ENCODE measurements around the gene GP1BB.
"Not testable (repeated sequence)": the region's sequence is repeated elsewhere in the genome, so short reads cannot be mapped to it uniquely, and the experiment has no call there.

Gene GP1BB

DNA sequence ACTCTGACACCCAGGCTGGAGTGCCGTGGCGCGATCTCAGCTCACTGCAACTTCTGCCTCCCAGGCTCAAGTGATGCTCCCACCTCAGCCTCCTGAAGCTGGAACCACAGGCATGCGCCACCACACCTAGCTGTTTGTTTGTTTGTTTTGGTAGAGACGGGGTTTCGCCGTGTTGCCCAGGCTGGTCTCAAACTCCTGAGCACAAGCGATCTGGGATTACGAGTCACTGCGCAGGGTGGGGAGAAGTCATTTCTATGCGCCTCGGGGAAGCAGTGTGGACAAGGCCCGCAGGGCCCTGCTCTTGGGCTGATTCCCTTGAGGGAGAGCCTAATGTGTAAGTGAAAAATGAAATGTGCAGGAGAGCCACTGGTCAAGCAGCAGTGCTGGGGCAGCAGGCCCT lies 28.6 kb upstream of the GP1BB start:
- Histone ChIP-seq H3K18ac (ENCODE audit: low read length) (peak overlapping the region; percentile 19), H3K4me2 (ENCODE audit: insufficient read depth, low read length, poor library complexity, severe bottlenecking) (no peak overlapping the region), H2BK12ac (ENCODE audit: low read length) (no peak overlapping the region), H2BK120ac (ENCODE audit: low read depth, low read length) (no peak overlapping the region), H3K27me3 (ENCODE audit: control insufficient read depth in 3 of 3, insufficient read depth in 3 of 3, low read depth in 1 of 3, low read length in 3 of 3) (peaks cover 0 to 22% (median 0%) of the 10 kb centered on the region in 3 experiments), H4K8ac (ENCODE audit: low read depth, low read length) (no peak overlapping the region), H3K9me3 (replicated peaks in 1 of 2; ENCODE audit: control insufficient read depth in 2 of 2, insufficient read depth in 1 of 2, low read depth in 1 of 2, low read length in 2 of 2) (peaks cover 0 to 4% of the 10 kb centered on the region in 2 donors), H3K23ac (ENCODE audit: low read depth, low read length, poor library complexity) (no peak overlapping the region), H3K14ac (ENCODE audit: low read length) (no peak overlapping the region), H2BK5ac (ENCODE audit: low read length) (no peak overlapping the region), H3K4ac (ENCODE audit: low read length) (no peak overlapping the region), H2AFZ (ENCODE audit: low read length) (no peak overlapping the region), H2AK5ac (ENCODE audit: low read depth, low read length) (no peak overlapping the region), H3K27ac (replicated peaks; ENCODE audit: low read length) (no peak overlapping the region), H3K4me1 (ENCODE audit: control insufficient read depth in 2 of 2, insufficient read depth in 1 of 2, low read depth in 1 of 2, low read length in 2 of 2) (peaks cover 0 to 8% of the 10 kb centered on the region in 2 donors), H3K79me1 (ENCODE audit: low read depth, low read length) (no peaks in the 10 kb centered on the region), H3K9ac (ENCODE audit: low read depth, low read length, poor library complexity) (no peak overlapping the region), H3K36me3 (replicated peaks in 1 of 2; ENCODE audit: control insufficient read depth in 2 of 2, insufficient read depth in 2 of 2, low read length in 2 of 2) (no peaks in the 10 kb centered on the region), H4K91ac (ENCODE audit: low read depth, low read length, poor library complexity) (no peak overlapping the region), H3K4me3 (ENCODE audit: low read length in 2 of 2) (no peak overlapping the region), H2BK15ac (ENCODE audit: low read length) (no peak overlapping the region)
- no peak for DNase-seq (ENCODE audit: low spot score)
- WGBS, 2 donors (ENCODE audit: extremely low coverage in 2 of 2, insufficient read length in 2 of 2, insufficient replicate concordance in 1 of 2): no CpG with 5 or more reads among the region's 13 CpGs

DNA sequence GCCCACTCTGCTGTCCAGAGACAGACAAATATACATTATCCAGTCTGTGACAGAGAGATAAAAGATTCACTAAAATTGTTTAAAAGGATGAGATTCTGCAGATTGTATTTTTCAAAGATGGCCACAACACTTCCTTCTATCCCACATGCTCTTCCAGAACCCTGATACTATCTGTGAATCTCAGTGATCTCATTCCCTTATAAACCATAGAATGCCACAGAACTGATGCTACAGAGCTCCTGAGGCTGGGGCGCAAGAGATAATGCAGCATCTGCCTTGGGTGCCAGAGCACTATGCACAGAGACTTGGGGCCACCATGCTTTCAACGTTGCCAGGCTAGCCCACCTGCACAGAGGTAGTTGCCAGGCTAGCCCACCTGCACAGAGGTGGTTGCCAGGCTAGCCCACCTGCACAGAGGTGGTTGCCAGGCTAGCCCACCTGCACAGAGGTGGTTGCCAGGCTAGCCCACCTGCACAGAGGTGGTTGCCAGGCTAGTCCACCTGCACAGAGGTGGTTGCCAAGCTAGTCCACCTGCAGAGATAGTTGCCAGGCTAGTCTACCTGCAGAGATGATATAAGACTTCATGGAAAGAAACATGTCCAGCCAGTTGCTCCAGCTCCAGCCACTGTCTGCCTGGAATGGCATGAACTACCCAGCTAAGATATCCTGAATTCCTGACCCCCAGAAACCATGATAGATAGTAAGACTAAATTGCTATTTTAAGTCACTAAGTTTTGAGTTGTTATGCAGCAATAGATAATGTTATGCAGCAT lies 26.6 kb upstream of the GP1BB start:
- Histone ChIP-seq H3K9ac (ENCODE audit: low read depth, low read length, poor library complexity) (no peak overlapping the region), H3K79me1 (ENCODE audit: low read depth, low read length) (no peaks in the 10 kb centered on the region), H4K91ac (ENCODE audit: low read depth, low read length, poor library complexity) (no peak overlapping the region), H3K23ac (ENCODE audit: low read depth, low read length, poor library complexity) (no peak overlapping the region), H2BK12ac (ENCODE audit: low read length) (no peak overlapping the region), H2BK120ac (ENCODE audit: low read depth, low read length) (no peak overlapping the region), H4K8ac (ENCODE audit: low read depth, low read length) (peak overlapping the region; percentile 56), H3K4me1 (ENCODE audit: control insufficient read depth in 2 of 2, insufficient read depth in 1 of 2, low read depth in 1 of 2, low read length in 2 of 2) (peaks cover 0 to 3% of the 10 kb centered on the region in 2 donors), H3K4me2 (ENCODE audit: insufficient read depth, low read length, poor library complexity, severe bottlenecking) (no peak overlapping the region), H3K9me3 (replicated peaks in 1 of 2; ENCODE audit: control insufficient read depth in 2 of 2, insufficient read depth in 1 of 2, low read depth in 1 of 2, low read length in 2 of 2) (peaks cover 0 to 4% of the 10 kb centered on the region in 2 donors), H3K4me3 (ENCODE audit: low read length in 2 of 2) (no peak overlapping the region), H3K14ac (ENCODE audit: low read length) (peak overlapping the region; percentile 91), H3K27me3 (ENCODE audit: control insufficient read depth in 3 of 3, insufficient read depth in 3 of 3, low read depth in 1 of 3, low read length in 3 of 3) (peaks cover 0 to 9% (median 0%) of the 10 kb centered on the region in 3 experiments), H2AFZ (ENCODE audit: low read length) (no peak overlapping the region), H3K4ac (ENCODE audit: low read length) (no peak overlapping the region), H3K27ac (replicated peaks; ENCODE audit: low read length) (no peak overlapping the region), H2AK5ac (ENCODE audit: low read depth, low read length) (no peak overlapping the region), H2BK5ac (ENCODE audit: low read length) (no peak overlapping the region), H3K36me3 (replicated peaks in 1 of 2; ENCODE audit: control insufficient read depth in 2 of 2, insufficient read depth in 2 of 2, low read length in 2 of 2) (no peaks in the 10 kb centered on the region), H3K18ac (ENCODE audit: low read length) (no peak overlapping the region), H2BK15ac (ENCODE audit: low read length) (no peak overlapping the region)
- no CpG with 5 or more reads among the region's 2 CpGs for WGBS, 2 donors (ENCODE audit: extremely low coverage in 2 of 2, insufficient read length in 2 of 2, insufficient replicate concordance in 1 of 2)
- DNase-seq (ENCODE audit: low spot score): no peak

DNA sequence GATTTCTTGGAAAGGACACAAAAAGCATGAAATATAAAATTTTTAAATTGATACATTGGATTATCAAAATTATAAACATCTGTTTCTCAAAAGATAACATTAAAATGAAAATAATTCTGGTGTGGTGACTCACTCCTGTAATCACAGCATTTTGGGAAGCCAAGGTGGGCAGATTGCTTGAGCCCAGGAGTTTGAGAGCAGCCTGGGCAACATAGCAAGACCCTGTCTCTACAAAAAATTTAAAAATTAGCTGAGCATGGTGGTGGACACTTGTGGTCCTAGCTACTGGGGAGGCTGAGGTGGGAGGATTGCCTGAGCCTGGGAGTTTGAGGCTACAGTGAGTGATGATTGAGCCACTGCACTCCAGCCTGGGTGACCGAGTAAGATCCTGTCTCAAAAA lies 25.5 kb upstream of the GP1BB start:
- H2BK15ac ChIP-seq (ENCODE audit: low read length); H2AK5ac ChIP-seq (ENCODE audit: low read depth, low read length); H3K4me3 ChIP-seq (ENCODE audit: low read length in 2 of 2); H2AFZ ChIP-seq (ENCODE audit: low read length); H3K18ac ChIP-seq (ENCODE audit: low read length); H4K8ac ChIP-seq (ENCODE audit: low read depth, low read length); H2BK120ac ChIP-seq (ENCODE audit: low read depth, low read length); H2BK12ac ChIP-seq (ENCODE audit: low read length); H3K27ac ChIP-seq (replicated peaks; ENCODE audit: low read length); H3K36me3 ChIP-seq (replicated peaks in 1 of 2; ENCODE audit: control insufficient read depth in 2 of 2, insufficient read depth in 2 of 2, low read length in 2 of 2); H3K9me3 ChIP-seq (replicated peaks in 1 of 2; ENCODE audit: control insufficient read depth in 2 of 2, insufficient read depth in 1 of 2, low read depth in 1 of 2, low read length in 2 of 2); H3K79me1 ChIP-seq (ENCODE audit: low read depth, low read length); H2BK5ac ChIP-seq (ENCODE audit: low read length); H3K4me1 ChIP-seq (ENCODE audit: control insufficient read depth in 2 of 2, insufficient read depth in 1 of 2, low read depth in 1 of 2, low read length in 2 of 2); DNase-seq (ENCODE audit: low spot score); H3K4ac ChIP-seq (ENCODE audit: low read length); H3K23ac ChIP-seq (ENCODE audit: low read depth, low read length, poor library complexity); H4K91ac ChIP-seq (ENCODE audit: low read depth, low read length, poor library complexity); H3K4me2 ChIP-seq (ENCODE audit: insufficient read depth, low read length, poor library complexity, severe bottlenecking); H3K9ac ChIP-seq (ENCODE audit: low read depth, low read length, poor library complexity); H3K14ac ChIP-seq (ENCODE audit: low read length); H3K27me3 ChIP-seq (ENCODE audit: control insufficient read depth in 3 of 3, insufficient read depth in 3 of 3, low read depth in 1 of 3, low read length in 3 of 3): not testable (repeated sequence)
- no CpG with 5 or more reads among the region's 1 CpG for WGBS, 2 donors (ENCODE audit: extremely low coverage in 2 of 2, insufficient read length in 2 of 2, insufficient replicate concordance in 1 of 2)

DNA sequence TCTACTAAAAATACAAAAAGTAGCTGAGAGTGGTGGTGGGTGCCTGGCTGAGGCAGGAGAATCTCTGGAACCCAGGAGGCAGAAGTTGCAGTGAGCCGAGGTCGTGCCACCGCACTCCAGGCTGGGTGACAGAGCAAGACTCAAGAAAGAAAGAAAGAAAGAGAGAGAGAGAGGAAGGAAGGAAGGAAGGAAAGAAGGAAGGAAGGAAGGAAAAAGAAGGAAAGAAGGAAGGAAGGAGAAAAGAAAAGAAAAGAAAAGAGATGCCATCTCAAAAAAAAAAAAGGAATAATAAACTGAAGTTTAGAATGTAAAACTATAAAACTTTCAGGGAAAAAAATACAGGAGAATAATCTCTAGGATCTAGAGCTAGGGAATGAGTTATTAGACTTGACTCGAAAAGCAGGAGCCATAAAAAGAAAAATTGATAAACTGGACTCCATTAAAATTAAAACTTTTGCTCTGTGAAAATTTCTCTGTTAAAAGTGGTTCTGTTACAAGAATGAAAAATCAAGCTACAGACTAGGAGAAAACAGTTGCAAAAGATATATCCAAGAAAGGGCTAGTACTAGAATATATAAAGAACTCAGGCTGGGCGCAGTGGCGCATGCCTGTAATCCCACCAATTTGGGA lies 22.4 kb upstream of the GP1BB start:
- Histone ChIP-seq H3K18ac (ENCODE audit: low read length) (no peak overlapping the region), H3K4me1 (ENCODE audit: control insufficient read depth in 2 of 2, insufficient read depth in 1 of 2, low read depth in 1 of 2, low read length in 2 of 2) (peaks cover 2 to 8% of the 10 kb centered on the region in 2 donors), H3K27me3 (ENCODE audit: control insufficient read depth in 3 of 3, insufficient read depth in 3 of 3, low read depth in 1 of 3, low read length in 3 of 3) (peaks cover 0 to 8% (median 0%) of the 10 kb centered on the region in 3 experiments), H2BK15ac (ENCODE audit: low read length) (no peak overlapping the region), H4K91ac (ENCODE audit: low read depth, low read length, poor library complexity) (no peak overlapping the region), H2BK12ac (ENCODE audit: low read length) (no peak overlapping the region), H3K23ac (ENCODE audit: low read depth, low read length, poor library complexity) (no peak overlapping the region), H3K79me1 (ENCODE audit: low read depth, low read length) (no peaks in the 10 kb centered on the region), H3K14ac (ENCODE audit: low read length) (no peak overlapping the region), H2AFZ (ENCODE audit: low read length) (no peak overlapping the region), H2AK5ac (ENCODE audit: low read depth, low read length) (no peak overlapping the region), H3K36me3 (replicated peaks in 1 of 2; ENCODE audit: control insufficient read depth in 2 of 2, insufficient read depth in 2 of 2, low read length in 2 of 2) (no peaks in the 10 kb centered on the region), H3K27ac (replicated peaks; ENCODE audit: low read length) (no peak overlapping the region), H3K9ac (ENCODE audit: low read depth, low read length, poor library complexity) (no peak overlapping the region), H2BK5ac (ENCODE audit: low read length) (no peak overlapping the region), H3K4me3 (ENCODE audit: low read length in 2 of 2) (no peak overlapping the region), H3K9me3 (replicated peaks in 1 of 2; ENCODE audit: control insufficient read depth in 2 of 2, insufficient read depth in 1 of 2, low read depth in 1 of 2, low read length in 2 of 2) (peaks cover 0 to 2% of the 10 kb centered on the region in 2 donors), H3K4me2 (ENCODE audit: insufficient read depth, low read length, poor library complexity, severe bottlenecking) (no peak overlapping the region), H3K4ac (ENCODE audit: low read length) (no peak overlapping the region), H4K8ac (ENCODE audit: low read depth, low read length) (no peak overlapping the region), H2BK120ac (ENCODE audit: low read depth, low read length) (no peak overlapping the region)
- DNase-seq (ENCODE audit: low spot score): no peak
- no CpG with 5 or more reads among the region's 6 CpGs for WGBS, 2 donors (ENCODE audit: extremely low coverage in 2 of 2, insufficient read length in 2 of 2, insufficient replicate concordance in 1 of 2)
